AG10803 (cell line): ENCODE measurements around the gene CD200R1.

Source experiments
- DNase-seq: peaks from one replicate; pipeline ENCODE4 v3.0.0; 2010; ENCODE audit warnings: low read depth
- H3K4me3 ChIP-seq: 2 replicates; pipeline ENCODE4 v1.5.1; 2011; ENCODE audit warnings: mild to moderate bottlenecking, low read length, control low read depth
- TF ChIP-seq, protein P1 (sequence below): conservative IDR thresholded peaks from 2 replicates; pipeline ENCODE4 v1.5.1; 2011; ENCODE audit warnings: mild to moderate bottlenecking, low read length, control low read depth, inconsistent platforms

The CD200R1 gene

DNA sequence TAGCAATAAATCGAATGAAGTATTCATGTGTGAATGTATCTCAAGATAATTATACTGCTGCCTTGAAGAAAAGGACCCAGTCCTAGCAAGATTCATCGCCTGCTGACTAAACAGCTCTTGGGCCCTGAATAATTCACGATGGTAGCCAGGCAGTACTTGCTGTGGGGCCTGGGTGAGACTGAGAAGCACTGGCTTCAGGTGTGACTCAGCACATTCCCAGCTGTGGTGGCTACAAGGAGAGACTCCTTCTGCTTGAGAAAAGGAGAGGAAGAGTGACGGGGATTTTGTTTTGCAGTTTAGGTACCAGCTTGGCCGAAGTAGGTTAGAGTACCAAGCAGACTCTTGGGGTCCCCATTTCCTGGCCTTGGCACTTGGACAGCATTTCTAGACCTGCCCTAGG lies 80.6 kb downstream of the CD200R1 start:
- TF ChIP-seq, protein P1, sequence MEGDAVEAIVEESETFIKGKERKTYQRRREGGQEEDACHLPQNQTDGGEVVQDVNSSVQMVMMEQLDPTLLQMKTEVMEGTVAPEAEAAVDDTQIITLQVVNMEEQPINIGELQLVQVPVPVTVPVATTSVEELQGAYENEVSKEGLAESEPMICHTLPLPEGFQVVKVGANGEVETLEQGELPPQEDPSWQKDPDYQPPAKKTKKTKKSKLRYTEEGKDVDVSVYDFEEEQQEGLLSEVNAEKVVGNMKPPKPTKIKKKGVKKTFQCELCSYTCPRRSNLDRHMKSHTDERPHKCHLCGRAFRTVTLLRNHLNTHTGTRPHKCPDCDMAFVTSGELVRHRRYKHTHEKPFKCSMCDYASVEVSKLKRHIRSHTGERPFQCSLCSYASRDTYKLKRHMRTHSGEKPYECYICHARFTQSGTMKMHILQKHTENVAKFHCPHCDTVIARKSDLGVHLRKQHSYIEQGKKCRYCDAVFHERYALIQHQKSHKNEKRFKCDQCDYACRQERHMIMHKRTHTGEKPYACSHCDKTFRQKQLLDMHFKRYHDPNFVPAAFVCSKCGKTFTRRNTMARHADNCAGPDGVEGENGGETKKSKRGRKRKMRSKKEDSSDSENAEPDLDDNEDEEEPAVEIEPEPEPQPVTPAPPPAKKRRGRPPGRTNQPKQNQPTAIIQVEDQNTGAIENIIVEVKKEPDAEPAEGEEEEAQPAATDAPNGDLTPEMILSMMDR = no peak
- peak; percentile 20 for DNase-seq
- no peak overlapping the region for H3K4me3 ChIP-seq

DNA sequence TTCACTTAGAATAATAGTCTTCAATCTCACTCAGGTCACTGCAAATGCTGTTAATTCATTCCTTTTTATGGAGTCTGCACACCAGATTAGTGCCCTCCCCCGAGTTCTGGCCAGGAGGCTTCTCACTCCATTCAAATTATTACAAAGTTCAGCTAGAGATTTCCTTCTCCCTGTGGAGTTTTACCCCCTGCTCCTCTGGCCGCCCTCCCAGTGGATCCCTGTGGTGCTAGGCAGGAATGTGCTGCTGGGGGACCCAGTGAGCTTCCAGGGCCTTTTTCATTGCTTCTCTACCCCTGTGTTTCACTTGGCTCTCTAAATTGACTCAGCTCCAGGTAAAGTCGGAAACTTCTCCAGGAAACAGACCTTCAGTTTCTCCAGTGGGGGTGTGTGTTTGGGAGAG lies 85.5 kb downstream of the CD200R1 start:
- TF ChIP-seq, protein P1 = no peak
- no peak overlapping the region for H3K4me3 ChIP-seq
- DNase-seq = no peak

DNA sequence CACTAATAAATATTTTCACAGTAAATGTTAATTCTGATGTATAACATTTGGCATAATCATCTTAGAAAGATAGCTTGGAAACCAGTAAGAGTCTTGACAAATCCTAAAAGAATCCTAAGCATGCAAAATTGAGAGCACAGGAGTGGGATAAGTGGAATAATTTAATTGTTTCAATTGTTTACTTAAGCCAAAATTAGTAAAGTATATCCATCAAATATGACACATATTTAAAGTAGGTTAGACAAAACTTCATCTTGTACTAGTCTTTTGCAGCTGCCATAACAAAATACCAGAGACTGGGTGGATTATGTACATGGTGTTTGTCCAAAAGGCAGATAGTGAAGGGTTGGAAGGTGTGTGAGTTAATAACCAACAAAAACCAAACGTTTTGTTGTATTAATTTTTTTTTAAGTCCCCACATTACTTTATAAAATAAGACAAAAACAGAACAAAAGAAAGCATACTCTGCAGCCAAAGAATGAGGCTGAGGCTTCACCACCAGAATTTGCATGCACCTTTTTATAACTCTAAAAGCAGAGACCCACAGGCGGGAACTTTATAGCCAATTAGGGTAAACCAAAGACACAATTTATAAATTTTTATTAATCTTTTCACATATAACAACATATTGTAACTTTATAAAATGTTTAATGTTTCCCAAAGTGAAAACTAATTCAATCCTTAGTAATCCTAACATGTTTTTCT lies 86.4 kb downstream of the CD200R1 start:
- no peak for DNase-seq
- TF ChIP-seq, protein P1 = no peak
- H3K4me3 ChIP-seq = no peak overlapping the region

DNA sequence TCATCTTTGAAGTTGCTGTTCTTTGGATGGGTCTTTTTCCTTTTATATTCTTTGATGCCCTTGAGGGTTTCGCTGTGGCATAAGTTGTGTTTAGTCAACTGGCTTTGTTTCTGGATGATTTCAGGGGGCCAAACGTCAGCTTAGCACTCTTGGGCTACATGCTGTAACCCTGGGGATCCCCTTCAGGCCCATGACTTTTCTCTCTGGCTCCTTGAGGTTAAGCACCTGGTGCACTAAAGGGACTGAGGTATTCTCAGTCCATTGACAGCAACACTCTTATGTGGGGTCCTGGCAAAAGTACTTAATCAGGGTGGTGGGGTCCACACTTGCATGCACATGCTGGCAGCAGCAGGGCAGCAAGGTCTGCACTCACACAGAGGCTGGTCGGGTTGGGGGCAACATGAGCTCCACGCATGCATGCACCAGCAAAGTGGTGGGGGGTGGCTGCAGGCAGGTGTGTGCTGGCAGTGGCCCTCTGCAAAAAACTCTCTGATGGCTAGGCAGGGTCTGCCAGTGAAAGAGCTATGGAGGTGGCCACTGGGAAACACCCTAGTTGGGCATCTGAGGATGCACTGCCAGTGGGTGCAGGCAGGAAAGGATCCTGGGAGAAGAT lies 90.1 kb downstream of the CD200R1 start:
- no peak for DNase-seq
- no peak overlapping the region for H3K4me3 ChIP-seq
- TF ChIP-seq, protein P1 = no peak

DNA sequence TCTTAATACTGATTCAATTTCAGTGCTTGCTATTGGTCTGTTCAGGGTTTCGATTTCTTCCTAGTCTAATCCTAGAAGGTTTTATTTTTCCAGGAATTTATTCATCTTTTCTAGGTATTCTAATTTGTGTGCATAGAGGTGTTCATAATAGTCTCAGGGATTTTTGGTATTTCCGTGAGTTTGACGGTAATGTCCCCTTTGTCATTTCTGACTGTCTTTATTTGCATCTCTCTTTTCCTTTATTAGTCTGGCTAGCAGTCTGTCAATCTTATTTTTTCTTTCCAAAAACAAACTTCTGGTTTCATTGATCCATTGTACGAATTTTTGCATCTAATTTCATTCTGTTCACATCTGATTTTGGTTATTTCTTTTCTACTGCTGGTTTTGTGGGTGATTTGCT lies 93.0 kb downstream of the CD200R1 start:
- TF ChIP-seq, protein P1 = no peak
- no peak overlapping the region for H3K4me3 ChIP-seq
- DNase-seq = no peak

DNA sequence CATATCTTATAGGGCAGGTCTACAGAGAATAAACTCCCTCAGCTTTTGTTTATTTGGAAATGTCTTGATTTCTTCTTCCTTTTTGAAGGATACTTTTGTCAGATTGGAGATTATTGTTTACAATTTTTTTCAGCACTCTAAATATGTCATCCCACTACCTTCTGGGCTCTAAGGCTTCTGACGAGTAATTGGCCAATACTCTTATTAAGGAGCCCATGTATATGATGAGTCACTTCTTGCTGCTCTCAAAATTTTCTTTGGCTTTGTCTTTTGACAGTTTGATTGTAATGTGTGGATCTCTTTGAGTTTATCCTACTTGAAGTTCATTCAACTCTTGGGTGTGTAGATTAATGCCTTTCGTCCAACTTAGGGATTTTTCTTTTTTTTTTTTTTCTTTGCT lies 99.3 kb downstream of the CD200R1 start:
- H3K4me3 ChIP-seq = no peak overlapping the region
- DNase-seq = no peak
- TF ChIP-seq, protein P1 = no peak

DNA sequence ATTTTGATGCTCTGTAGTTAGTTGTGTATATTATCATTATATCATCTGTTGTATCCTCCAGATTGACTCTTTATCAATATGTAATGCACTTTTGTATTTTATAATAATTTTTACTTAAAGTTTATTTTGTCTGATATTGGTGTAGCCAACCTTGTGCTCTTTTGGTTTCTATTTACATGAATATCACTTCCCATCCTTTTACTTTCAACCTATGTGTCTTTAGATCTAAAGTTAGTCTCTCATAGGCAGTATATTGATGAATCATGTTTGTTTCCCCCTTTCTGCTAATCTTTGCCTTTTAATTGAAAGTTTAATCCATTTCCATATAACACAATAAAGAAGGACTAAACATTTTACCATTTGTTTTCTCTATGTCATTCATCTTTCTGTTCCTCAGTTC lies 100.2 kb downstream of the CD200R1 start:
- TF ChIP-seq, protein P1 = no peak
- no peak for DNase-seq
- no peak overlapping the region for H3K4me3 ChIP-seq
